Erythroblast (primary cell): ENCODE measurements around the gene APOL5.
A peak's percentile ranks its signal among the peaks of the same experiment; 100 is the strongest.
"Not testable (repeated sequence)": the region's sequence is repeated elsewhere in the genome, so short reads cannot be mapped to it uniquely, and the experiment has no call there.

Source experiments
- DNase-seq, 2 experiments: peaks; one replicate each; lab custom pipeline; 2025; lab: John Stamatoyannopoulos, UW
- GATA1 ChIP-seq: IDR thresholded peaks from 2 replicates; pipeline ENCODE4 v1.6.1; 2011; ENCODE audit warnings: low read depth, mild to moderate bottlenecking, control low read depth, low read length, moderate library complexity
- POLR2A ChIP-seq: IDR thresholded peaks from 2 replicates; pipeline ENCODE4 v1.6.1; 2011; ENCODE audit warnings: mild to moderate bottlenecking, low read length

APOL5 gene

DNA sequence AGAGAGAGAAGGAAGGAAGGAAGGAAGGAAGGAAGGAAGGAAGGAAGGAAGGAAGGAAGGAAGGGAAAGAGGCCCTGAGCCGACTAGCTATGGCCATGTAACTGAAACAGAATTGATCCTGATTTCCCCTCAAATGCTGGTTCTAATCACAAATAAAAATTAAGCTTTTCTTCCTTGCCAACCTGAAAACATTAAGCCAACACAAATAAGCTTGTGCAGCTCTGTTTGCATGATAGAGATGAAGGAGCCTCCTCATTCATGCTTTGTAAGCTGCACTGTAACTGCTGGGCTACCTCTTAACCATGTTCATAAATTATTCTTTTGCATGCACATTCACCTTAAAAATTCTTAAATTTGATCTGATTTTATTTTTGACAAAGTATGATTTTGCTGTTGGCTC lies 27.7 kb upstream of the APOL5 start:
- TF ChIP-seq GATA1 = no peak
- no peak for TF ChIP-seq POLR2A
- DNase-seq = no peak

DNA sequence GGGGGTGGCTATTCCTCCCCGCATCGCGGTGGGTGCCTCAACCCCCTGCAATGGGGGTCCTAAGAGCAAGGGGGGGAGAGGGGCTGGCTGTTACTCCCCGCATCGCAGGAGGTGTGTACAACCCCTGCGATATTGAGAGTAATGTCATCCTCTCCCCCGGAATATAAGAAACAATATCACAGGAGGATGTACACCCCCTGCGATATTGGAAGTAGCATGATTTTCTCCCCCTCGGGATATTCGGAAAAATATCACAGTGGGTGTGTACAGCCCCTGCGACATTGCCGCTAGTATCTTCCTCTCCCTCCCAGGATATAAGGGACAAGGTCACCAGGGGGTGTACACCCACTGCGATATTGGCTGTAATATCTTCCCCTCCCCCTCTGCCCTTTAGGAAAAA lies 22.5 kb upstream of the APOL5 start:
- TF ChIP-seq GATA1 (no peak), POLR2A (no peak)
- DNase-seq = no peak

GRCh38 chr22:35697142-35697541 lies 20.5 kb upstream of the APOL5 start:
- TF ChIP-seq GATA1 (no peak), POLR2A (no peak)
- no peak for DNase-seq

GRCh38 chr22:35699852-35700251 lies 17.8 kb upstream of the APOL5 start:
- not testable (repeated sequence) for DNase-seq

DNA sequence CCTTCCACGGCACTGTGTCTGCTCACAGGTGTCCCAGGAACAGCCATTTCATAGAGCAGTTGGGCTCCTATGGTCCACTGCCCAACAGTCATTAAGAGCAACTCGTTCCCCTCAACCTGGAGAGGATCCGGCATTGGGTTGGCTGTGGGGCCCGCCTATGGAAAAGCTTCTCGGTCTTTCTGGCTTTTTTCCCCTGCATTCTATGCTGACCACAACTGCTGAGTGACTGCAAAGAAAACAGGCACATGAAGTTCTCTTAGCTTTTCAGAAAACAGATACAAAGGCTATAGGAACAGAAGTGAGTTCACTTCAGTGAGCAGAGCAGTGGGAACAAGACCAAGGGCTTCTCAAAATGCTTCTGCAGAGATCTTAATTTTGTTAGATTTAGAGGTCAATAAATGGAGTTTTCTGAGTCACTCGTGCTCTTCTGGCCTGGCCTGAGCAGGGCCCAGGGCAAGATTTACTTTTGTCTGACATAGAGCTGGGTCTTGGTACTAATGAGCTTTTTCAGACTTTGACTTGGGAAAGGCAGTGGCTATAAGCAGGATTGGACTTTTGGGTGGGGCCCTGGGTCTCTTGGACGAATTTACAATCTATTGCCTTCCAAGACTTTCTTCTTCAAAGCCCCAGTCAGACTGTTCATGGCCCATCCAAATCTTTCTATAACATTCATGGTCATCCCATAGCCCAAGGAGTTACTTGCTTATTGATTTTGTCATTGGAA lies 13.6 kb upstream of the APOL5 start:
- DNase-seq = no peak
- no peak for TF ChIP-seq POLR2A
- TF ChIP-seq GATA1 = no peak

- TF ChIP-seq GATA1 (no peak), POLR2A (no peak)
- no peak for DNase-seq
These were observed 12.5 kb upstream of the APOL5 start for GRCh38 chr22:35705141-35705540.

- TF ChIP-seq GATA1 (no peak), POLR2A (no peak)
- no peak for DNase-seq
These were observed 9.2 kb upstream of the APOL5 start for GRCh38 chr22:35708453-35708852.

- no peak for TF ChIP-seq GATA1
- TF ChIP-seq POLR2A = no peak
- DNase-seq = no peak
These were observed 8.8 kb upstream of the APOL5 start for GRCh38 chr22:35708917-35709316.

GRCh38 chr22:35711336-35711735 lies 6.3 kb upstream of the APOL5 start:
- no peak for DNase-seq
- TF ChIP-seq GATA1 = no peak
- no peak for TF ChIP-seq POLR2A

DNA sequence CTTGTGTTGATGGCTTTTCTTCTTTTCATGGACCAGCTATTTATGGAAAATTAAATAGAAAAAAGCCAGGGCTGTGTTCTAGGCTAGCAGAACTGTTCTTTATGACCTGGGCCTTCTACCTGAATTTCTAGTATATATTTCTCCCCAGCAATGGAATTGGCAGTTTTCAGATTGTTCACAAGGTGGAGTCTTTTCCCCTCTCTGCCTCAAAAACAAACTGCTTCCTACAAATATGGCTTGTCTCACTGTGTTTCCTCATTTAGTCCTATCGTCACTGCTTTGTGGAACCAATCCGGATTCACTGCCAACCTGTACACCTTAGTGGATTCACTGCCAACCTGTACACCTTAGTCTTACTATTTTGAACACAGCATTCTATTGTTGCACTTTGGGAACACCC lies 5.0 kb upstream of the APOL5 start:
- TF ChIP-seq POLR2A (no peak), GATA1 (no peak)
- no peak for DNase-seq

DNA sequence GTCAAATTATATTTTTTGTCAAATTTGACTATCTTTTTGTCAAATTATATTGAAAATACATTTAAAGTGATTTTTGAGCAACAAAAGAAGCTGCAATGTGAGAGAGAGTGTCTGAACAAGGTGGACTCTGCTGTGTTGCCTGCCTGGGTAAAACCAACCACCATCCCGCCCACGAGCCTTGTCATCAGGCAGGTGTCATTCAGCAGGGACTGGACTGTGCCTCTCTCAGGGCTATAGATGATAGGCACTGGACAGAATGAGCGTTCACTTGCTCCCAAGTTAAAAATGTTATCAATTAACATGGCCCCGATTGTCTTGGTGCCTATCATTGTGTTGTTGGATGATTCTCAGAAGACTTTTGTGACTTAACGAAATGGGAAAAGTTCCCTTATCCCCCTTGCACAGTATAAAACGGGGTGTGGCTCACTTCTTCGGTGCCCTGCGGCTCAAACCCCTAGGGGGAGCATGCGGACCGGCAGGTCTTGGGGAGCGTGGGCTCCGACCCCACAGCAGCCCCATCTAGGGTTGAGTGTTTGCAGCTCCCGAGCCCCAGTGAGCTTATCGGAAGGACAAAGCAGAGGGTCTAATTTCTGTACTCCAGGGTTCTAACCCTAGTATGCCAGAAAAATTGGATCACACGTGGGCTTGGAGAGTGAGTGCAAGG lies 1.7 kb downstream of the APOL5 start:
- TF ChIP-seq POLR2A = no peak
- TF ChIP-seq GATA1 = no peak
- DNase-seq = no peak

GRCh38 chr22:35721960-35722359 lies 4.3 kb downstream of the APOL5 start:
- DNase-seq = peak; percentile 29 to 52
- TF ChIP-seq GATA1 (no peak), POLR2A (no peak)

DNA sequence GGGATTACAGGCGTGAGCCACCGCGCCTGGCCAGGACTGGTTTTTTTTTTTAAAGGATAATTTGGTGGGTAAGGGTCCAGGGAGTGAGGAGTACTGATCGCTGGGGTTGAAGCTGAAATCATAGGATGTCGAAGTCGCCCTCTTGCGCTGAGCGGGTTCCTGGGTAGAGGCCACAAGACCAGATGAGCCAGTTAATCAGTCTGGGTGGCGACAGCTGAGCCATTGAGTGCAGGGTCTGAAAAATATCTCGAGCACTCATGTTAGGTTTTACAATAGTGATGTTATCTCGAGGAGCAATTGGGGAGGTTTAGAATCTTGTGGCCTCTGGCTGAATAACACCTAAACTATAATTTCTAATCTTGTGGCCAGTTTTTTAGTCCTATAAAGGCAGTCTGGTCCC lies 7.8 kb downstream of the APOL5 start:
- TF ChIP-seq GATA1 (no peak), POLR2A (no peak)
- DNase-seq = no peak

GRCh38 chr22:35726398-35726797 lies 8.7 kb downstream of the APOL5 start:
- no peak for DNase-seq
- TF ChIP-seq POLR2A = no peak
- no peak for TF ChIP-seq GATA1

DNA sequence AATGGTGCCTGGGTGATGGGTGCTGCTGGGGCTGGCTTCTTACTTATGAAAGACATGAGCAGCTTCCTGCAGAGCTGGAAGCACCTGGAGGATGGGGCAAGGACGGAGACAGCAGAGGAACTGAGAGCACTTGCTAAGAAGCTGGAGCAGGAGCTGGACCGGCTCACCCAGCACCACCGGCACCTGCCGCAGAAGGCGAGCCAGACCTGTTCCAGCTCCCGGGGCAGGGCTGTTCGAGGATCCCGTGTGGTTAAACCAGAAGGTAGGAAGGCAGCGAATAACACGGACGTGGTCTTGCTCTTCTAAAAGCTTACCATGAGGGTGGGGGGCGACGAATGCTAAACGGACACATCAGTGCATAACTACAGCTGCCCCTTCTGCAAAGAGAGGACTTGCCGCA lies 9.3 kb downstream of the APOL5 start:
- no peak for DNase-seq
- no peak for TF ChIP-seq GATA1
- TF ChIP-seq POLR2A = no peak
